Neutrophil (primary cell): ENCODE results near the gene MAPK12.
"Not testable (repeated sequence)": the region's sequence is repeated elsewhere in the genome, so short reads cannot be mapped to it uniquely, and the experiment has no call there.

Experiments
- H3K27ac ChIP-seq: fragments of 200-600 bp; sonication (generic); 2 replicates; pipeline ENCODE4 v1.5.1; 2016; ENCODE audit warnings: mild to moderate bottlenecking, moderate library complexity
- H3K27me3 ChIP-seq: fragments of 200-600 bp; sonication (generic); 2 replicates; pipeline ENCODE4 v1.6.0; 2016; ENCODE audit warnings: mild to moderate bottlenecking
- H3K36me3 ChIP-seq: fragments of 200-600 bp; sonication (generic); 2 replicates; pipeline ENCODE4 v1.5.1; 2017
- H3K4me1 ChIP-seq, 2 experiments: fragments of 200-600 bp in 1 of 2; sonication (generic) in 1 of 2; 1 replicate in 1 of 2; 2 replicates in 1 of 2; pipeline versions ENCODE4 v1.5.1 to v1.6.1; 2013 to 2016; ENCODE audit warnings: low read depth in 1 of 2, low read length in 1 of 2, mild to moderate bottlenecking in 1 of 2, moderate library complexity in 1 of 2; ENCODE audit not compliant: control insufficient read depth in 1 of 2, insufficient read depth in 1 of 2
- H3K4me3 ChIP-seq, 2 experiments: fragments of 200-600 bp in 1 of 2; sonication (generic) in 1 of 2; 1 replicate in 1 of 2; 2 replicates in 1 of 2; pipeline ENCODE4 v1.5.1; 2013 to 2016; ENCODE audit warnings: low read depth in 1 of 2, low read length in 1 of 2, mild to moderate bottlenecking in 1 of 2, moderate library complexity in 1 of 2
- H3K9me3 ChIP-seq: fragments of 200-600 bp; sonication (generic); 2 replicates; pipeline ENCODE4 v1.5.1; 2016
- TF ChIP-seq, protein P1 (sequence below): fragments of 200-600 bp; sonication (generic); IDR thresholded peaks from 2 replicates; pipeline ENCODE4 v1.5.1; 2016; ENCODE audit warnings: antibody characterized with exemption

MAPK12 gene

DNA sequence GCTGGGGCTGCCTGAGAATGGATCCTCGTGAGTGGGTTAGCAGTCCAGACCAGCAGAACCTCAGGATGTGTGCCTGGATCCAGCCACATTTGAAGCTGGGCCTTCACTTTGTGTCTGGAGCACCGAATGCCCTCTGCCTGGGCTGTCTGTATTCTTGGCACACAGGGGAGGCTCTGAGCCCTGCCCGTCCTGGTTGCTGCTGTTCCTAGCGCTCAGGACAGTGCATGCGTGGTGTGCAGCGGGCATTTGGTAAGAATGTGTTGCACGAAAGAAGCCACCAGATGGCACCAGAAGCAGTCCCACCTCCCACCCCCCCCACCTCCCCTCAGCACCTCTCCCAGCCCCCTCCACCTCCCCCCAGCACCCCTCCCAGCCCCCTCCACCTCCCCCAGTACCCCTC, 12.8 kb upstream of the MAPK12 start:
- no peak overlapping the region for H3K4me3 ChIP-seq
- TF ChIP-seq, protein P1, sequence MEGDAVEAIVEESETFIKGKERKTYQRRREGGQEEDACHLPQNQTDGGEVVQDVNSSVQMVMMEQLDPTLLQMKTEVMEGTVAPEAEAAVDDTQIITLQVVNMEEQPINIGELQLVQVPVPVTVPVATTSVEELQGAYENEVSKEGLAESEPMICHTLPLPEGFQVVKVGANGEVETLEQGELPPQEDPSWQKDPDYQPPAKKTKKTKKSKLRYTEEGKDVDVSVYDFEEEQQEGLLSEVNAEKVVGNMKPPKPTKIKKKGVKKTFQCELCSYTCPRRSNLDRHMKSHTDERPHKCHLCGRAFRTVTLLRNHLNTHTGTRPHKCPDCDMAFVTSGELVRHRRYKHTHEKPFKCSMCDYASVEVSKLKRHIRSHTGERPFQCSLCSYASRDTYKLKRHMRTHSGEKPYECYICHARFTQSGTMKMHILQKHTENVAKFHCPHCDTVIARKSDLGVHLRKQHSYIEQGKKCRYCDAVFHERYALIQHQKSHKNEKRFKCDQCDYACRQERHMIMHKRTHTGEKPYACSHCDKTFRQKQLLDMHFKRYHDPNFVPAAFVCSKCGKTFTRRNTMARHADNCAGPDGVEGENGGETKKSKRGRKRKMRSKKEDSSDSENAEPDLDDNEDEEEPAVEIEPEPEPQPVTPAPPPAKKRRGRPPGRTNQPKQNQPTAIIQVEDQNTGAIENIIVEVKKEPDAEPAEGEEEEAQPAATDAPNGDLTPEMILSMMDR, result no peak
- H3K4me1 ChIP-seq, result peaks cover 0 to 23% of the 10 kb centered on the region in 2 experiments
- H3K27me3 ChIP-seq, result peaks cover 51% of the 10 kb centered on the region
- H3K9me3 ChIP-seq, result no peaks in the 10 kb centered on the region
- no peaks in the 10 kb centered on the region for H3K36me3 ChIP-seq
- no peak overlapping the region for H3K27ac ChIP-seq

DNA sequence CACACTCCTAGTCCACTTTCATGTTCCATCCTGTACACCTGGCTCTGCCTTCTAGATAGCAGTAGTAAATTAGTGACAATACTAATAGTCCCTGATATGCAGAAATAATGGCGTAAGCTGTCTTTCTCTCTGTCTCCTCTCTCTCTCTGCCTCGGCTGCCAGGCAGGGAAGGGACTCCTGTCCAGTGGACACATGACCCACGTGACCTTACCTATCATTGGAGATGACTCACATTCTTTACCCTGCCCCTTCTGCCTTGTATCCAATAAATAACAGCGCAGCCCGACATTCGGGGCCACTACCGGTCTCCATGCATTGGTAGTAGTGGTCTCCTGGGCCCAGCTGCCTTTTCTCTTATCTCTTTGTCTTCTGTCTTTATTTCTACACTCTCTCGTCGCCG, 12.3 kb upstream of the MAPK12 start:
- H3K36me3 ChIP-seq, result not testable (repeated sequence)

DNA sequence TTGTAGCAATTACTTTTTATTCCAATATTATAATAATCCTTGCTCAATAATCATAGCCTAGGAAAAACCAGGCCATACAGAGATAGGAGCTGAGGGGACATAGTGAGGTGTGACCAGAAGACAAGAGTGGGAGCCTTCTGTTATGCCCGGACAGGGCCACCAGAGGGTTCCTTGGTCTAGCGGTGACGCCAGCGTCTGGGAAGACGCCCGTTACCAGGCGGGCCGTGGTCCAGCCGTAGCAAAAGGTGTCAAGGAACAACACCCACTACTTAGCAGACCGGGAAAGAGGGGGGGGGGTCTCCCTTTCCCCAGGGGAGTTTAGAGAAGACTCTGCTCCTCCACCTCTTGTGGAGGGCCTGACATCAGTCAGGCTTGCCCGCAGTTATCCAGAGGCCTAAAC, 11.9 kb upstream of the MAPK12 start:
- H3K27ac ChIP-seq, H3K36me3 ChIP-seq, H3K9me3 ChIP-seq, H3K4me3 ChIP-seq: not testable (repeated sequence)
- peaks cover 61% of the 10 kb centered on the region for H3K27me3 ChIP-seq
- peaks cover 0 to 23% of the 10 kb centered on the region in 2 experiments for H3K4me1 ChIP-seq

More for the DNA sequence above, 12.3 kb upstream of the MAPK12 start:
- H3K9me3 ChIP-seq, H3K4me3 ChIP-seq, H3K27ac ChIP-seq: not testable (repeated sequence)
- Histone ChIP-seq H3K27me3 (peaks cover 56% of the 10 kb centered on the region), H3K4me1 (peaks cover 0 to 23% of the 10 kb centered on the region in 2 experiments)

DNA sequence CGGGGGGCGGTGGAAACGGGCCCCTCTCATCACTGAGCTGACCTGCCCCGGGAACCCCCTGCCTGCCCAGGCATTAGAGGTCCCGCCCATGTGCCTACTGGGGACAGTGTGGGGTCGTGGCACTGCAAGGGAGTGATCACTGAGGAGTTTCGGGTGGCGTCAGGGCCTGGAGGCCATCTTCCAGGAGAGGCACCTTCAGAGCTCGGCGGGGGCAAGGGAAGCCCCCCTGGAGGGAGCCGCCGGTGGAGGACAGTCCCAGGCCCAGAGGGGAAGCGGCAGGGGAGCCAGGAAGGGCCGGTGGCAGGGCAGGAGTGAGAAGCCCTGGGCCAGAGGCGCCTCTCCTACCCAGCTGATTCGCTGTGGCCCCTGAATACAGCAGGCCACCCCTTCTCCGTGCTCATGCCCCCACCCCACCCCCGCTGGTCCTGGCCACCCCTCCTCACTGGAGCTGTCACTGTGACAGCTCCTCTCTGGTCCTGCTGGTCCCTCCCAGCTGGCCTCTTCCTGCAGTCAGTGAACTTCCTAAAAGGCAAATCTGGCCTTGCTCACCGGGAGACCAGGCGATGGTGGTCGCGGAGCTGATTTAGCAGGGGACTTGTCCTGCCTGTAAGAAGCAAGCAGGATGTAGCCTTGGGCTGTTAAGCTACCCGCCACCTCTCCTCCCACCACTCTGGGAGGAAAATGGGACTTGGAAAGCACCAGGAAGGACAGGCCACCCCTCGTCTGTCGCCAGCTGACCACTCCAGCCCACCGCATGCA, 10.7 kb upstream of the MAPK12 start:
- Histone ChIP-seq H3K4me1 (peaks cover 0 to 23% of the 10 kb centered on the region in 2 experiments), H3K27me3 (peaks cover 72% of the 10 kb centered on the region), H3K4me3 (no peak overlapping the region), H3K9me3 (no peaks in the 10 kb centered on the region), H3K36me3 (no peaks in the 10 kb centered on the region), H3K27ac (no peak overlapping the region)
- TF ChIP-seq, protein P1, result no peak

DNA sequence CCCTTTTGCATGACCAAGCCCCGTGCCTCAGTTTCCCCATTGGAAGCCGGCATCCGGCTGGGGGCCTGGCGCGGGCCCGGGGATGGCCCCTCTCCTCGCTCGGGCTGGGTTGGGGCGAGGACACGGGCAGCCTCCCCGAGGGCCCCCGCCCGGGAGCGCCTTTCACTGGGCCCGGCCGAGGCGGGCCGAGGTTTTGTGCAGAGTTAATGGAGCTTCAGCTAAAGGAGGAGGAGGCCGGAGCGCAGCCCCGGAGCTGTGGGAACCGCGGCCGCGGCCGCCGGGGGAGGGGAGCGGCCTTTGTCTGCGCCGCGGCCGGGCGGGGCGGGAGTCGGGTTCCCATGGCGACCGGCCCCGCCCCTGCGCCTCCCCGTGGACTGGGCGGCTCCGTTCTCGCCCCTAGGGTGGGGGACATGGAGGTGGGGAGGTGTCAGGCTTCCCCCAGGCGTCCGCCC, 10.1 kb upstream of the MAPK12 start:
- peaks cover 0 to 23% of the 10 kb centered on the region in 2 experiments for H3K4me1 ChIP-seq
- H3K4me3 ChIP-seq, result peak overlapping the region in 1 of 2 experiments; percentile 30

DNA sequence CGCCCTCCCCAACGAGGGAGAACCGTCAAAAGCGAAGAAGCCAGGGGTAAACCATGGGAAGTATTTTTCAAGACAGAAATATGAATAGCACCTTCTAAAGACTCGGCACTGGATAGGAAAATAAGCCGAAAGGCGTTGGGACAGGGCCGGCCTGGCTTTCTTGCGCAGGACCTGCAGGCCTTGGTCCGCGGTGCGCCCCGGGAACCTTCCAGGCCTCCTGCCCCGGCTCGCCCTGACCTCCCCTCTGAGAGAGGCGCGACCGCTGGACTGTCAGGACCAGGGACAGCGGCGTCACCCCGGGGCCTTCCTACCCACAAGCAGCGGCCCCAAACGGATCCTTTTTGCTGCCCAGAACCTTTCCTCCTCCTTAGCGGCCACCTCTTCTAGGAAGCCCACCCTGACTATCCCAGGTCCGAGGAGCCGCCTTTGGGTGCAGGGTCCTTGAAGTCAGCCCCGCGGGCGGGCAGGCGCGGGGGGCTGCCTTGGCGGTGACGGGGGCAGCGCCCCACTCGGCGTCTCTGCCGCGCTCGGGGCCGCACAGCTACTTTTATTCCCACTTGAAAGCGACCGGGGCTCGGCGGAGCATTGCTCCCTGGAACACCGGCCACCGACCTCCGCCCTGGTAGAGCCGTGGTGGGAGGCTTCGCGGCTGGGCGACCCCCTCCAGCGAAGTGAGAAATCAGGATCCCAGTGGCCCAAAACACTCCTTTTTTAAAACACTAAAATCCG, 9.3 kb upstream of the MAPK12 start:
- no peak overlapping the region for H3K27ac ChIP-seq
- H3K9me3 ChIP-seq, result no peaks in the 10 kb centered on the region
- peaks cover 86% of the 10 kb centered on the region for H3K27me3 ChIP-seq
- H3K4me1 ChIP-seq, result peaks cover 0 to 23% of the 10 kb centered on the region in 2 experiments
- TF ChIP-seq, protein P1, result no peak
- peak overlapping the region in 1 of 2 experiments; percentile 30 for H3K4me3 ChIP-seq
- H3K36me3 ChIP-seq, result no peaks in the 10 kb centered on the region

More for the DNA sequence above, 10.1 kb upstream of the MAPK12 start:
- Histone ChIP-seq H3K9me3 (no peaks in the 10 kb centered on the region), H3K27ac (no peak overlapping the region), H3K36me3 (no peaks in the 10 kb centered on the region), H3K27me3 (peaks cover 79% of the 10 kb centered on the region)
- TF ChIP-seq, protein P1, result no peak
